H1 (cell line): ENCODE measurements around the gene DRC3. TPM values are rescaled to one million over a fixed set of nuclear protein-coding genes. Genes with fewer than 3 reads are reported as not detected.

Experiments used
- CTCF ChIA-PET: fragments of 300-600 bp; sonication (Branson Sonifier 250); formaldehyde crosslinking; loops from one replicate; lab custom pipeline; 2021; ENCODE audit not compliant: partially characterized antibody; lab: Charles Lee
- POLR2A ChIA-PET: fragments of 300-600 bp; sonication (Branson Sonifier 250); formaldehyde crosslinking; loops from one replicate; lab custom pipeline; 2021; ENCODE audit warnings: inconsistent platforms; ENCODE audit not compliant: partially characterized antibody; lab: Charles Lee
- DNase-seq, 2 experiments: peaks; one replicate each; pipeline versions ENCODE4 v3.0.0 to v3.0.0-alpha.2; 2010 to 2022; ENCODE audit warnings: low spot score in 2 of 2, low read depth in 1 of 2, mixed read lengths in 1 of 2
- FAIRE-seq: peaks from 2 replicates; lab custom pipeline; 2011; peaks lifted over from hg19 to GRCh38; lab: Jason Lieb, UNC
- H2AFZ ChIP-seq: 2 replicates; pipeline ENCODE4 v1.8.1; 2012; ENCODE audit warnings: low read length, inconsistent platforms
- H2AK5ac ChIP-seq: 2 replicates; pipeline ENCODE4 v1.6.1; 2013; ENCODE audit warnings: low read depth, low read length
- H2BK120ac ChIP-seq: replicated peaks from 2 replicates; pipeline ENCODE3; 2013; ENCODE audit warnings: low read depth, low read length, inconsistent platforms
- H2BK12ac ChIP-seq: 2 replicates; pipeline ENCODE4 v1.6.1; 2013; ENCODE audit warnings: low read depth, low read length
- H2BK15ac ChIP-seq: 2 replicates; pipeline ENCODE4 v1.6.1; 2013; ENCODE audit warnings: low read length
- H2BK20ac ChIP-seq: 2 replicates; pipeline ENCODE4 v1.6.1; 2013; ENCODE audit warnings: low read length
- H2BK5ac ChIP-seq: 2 replicates; pipeline ENCODE4 v1.6.1; 2013; ENCODE audit warnings: low read depth, low read length
- H3K14ac ChIP-seq: 2 replicates; pipeline ENCODE4 v1.6.1; 2013; ENCODE audit warnings: inconsistent platforms; ENCODE audit not compliant: insufficient read length
- H3K18ac ChIP-seq: 2 replicates; pipeline ENCODE4 v1.6.1; 2013; ENCODE audit warnings: low read length; ENCODE audit errors: extremely low read depth
- H3K23ac ChIP-seq: 2 replicates; pipeline ENCODE4 v1.6.1; 2013; ENCODE audit warnings: inconsistent platforms; ENCODE audit not compliant: insufficient read length
- H3K23me2 ChIP-seq: 2 replicates; pipeline ENCODE4 v1.6.1; 2013; ENCODE audit warnings: low read depth, low read length
- H3K27ac ChIP-seq: 2 replicates; pipeline ENCODE4 v1.6.1; 2011; ENCODE audit warnings: low read depth, low read length, inconsistent platforms
- H3K27me3 ChIP-seq, 4 experiments: replicated peaks in 1 of 4; 1 replicate in 1 of 4; 2 replicates in 3 of 4; pipeline versions ENCODE4 v1.6.1 to v1.8.1; 2011 to 2013; ENCODE audit warnings: low read length in 3 of 4, mild to moderate bottlenecking in 3 of 4, inconsistent platforms in 2 of 4, mixed read lengths in 2 of 4, moderate library complexity in 1 of 4; ENCODE audit not compliant: control insufficient read depth in 3 of 4, insufficient read depth in 3 of 4; ENCODE audit errors: extremely low read depth in 1 of 4
- H3K36me3 ChIP-seq, 4 experiments: 2 replicates each; pipeline versions ENCODE4 v1.6.1 to v1.8.1; 2011 to 2013; ENCODE audit warnings: mild to moderate bottlenecking in 4 of 4, low read length in 3 of 4, moderate library complexity in 2 of 4, control low read depth in 1 of 4, inconsistent platforms in 1 of 4; ENCODE audit not compliant: insufficient read depth in 4 of 4, control insufficient read depth in 2 of 4
- H3K4ac ChIP-seq: replicated peaks from 2 replicates; pipeline ENCODE3; 2013; ENCODE audit warnings: low read length, low read depth, mixed read lengths, inconsistent platforms; ENCODE audit not compliant: insufficient read length
- H3K4me1 ChIP-seq, 4 experiments: replicated peaks in 1 of 4; 1 replicate in 1 of 4; 2 replicates in 3 of 4; pipeline versions ENCODE4 v1.6.1 to v1.8.1; 2011 to 2013; ENCODE audit warnings: low read length in 3 of 4, inconsistent platforms in 2 of 4, mixed read lengths in 1 of 4; ENCODE audit not compliant: insufficient read depth in 4 of 4, control insufficient read depth in 3 of 4
- H3K4me2 ChIP-seq, 2 experiments: 2 replicates each; pipeline versions ENCODE4 v1.6.1 to v1.8.1; 2011 to 2013; ENCODE audit warnings: low read depth in 2 of 2, low read length in 2 of 2, control low read depth in 1 of 2, inconsistent platforms in 1 of 2, mild to moderate bottlenecking in 1 of 2; ENCODE audit not compliant: insufficient read depth in 1 of 2
- H3K4me3 ChIP-seq, 4 experiments: fragments of 200-600, 300-600 bp in 1 of 4; sonication (generic), shearing (Covaris generic), sonication (Bioruptor Twin) in 1 of 4; 2 replicates each; pipeline versions ENCODE4 v1.5.1 to v1.8.1; 2011 to 2016; ENCODE audit warnings: low read length in 4 of 4, low read depth in 3 of 4, control low read depth in 2 of 4, inconsistent platforms in 2 of 4, mild to moderate bottlenecking in 2 of 4, mixed read lengths in 1 of 4, moderate library complexity in 1 of 4; ENCODE audit not compliant: insufficient read depth in 2 of 4; ENCODE audit errors: extremely low read depth in 1 of 4
- H3K56ac ChIP-seq: replicated peaks from 2 replicates; pipeline ENCODE3; 2013; ENCODE audit warnings: low read depth, mild to moderate bottlenecking, mixed read lengths, low read length, inconsistent platforms; ENCODE audit not compliant: insufficient read length
- H3K79me1 ChIP-seq: 2 replicates; pipeline ENCODE4 v1.6.1; 2013; ENCODE audit warnings: low read depth, low read length, control low read depth
- H3K79me2 ChIP-seq, 2 experiments: 2 replicates each; pipeline versions ENCODE4 v1.6.1 to v1.8.1; 2012 to 2013; ENCODE audit warnings: low read length in 2 of 2, mild to moderate bottlenecking in 2 of 2, inconsistent platforms in 1 of 2; ENCODE audit not compliant: insufficient read depth in 2 of 2, control insufficient read depth in 1 of 2
- H3K9ac ChIP-seq, 4 experiments: replicated peaks in 1 of 4; 1 replicate in 1 of 4; 2 replicates in 3 of 4; pipeline versions ENCODE4 v1.6.1 to v1.8.1; 2011 to 2013; ENCODE audit warnings: low read depth in 3 of 4, low read length in 3 of 4, control low read depth in 2 of 4, mild to moderate bottlenecking in 2 of 4, moderate library complexity in 2 of 4, inconsistent platforms in 1 of 4; ENCODE audit errors: extremely low read depth in 1 of 4
- H3K9me3 ChIP-seq, 2 experiments: 2 replicates each; pipeline versions ENCODE4 v1.6.1 to v1.8.1; 2012 to 2013; ENCODE audit warnings: mild to moderate bottlenecking in 2 of 2, moderate library complexity in 2 of 2, control low read depth in 1 of 2, inconsistent platforms in 1 of 2, low read depth in 1 of 2, low read length in 1 of 2, mixed read lengths in 1 of 2; ENCODE audit not compliant: insufficient read depth in 2 of 2
- H4K20me1 ChIP-seq, 2 experiments: replicated peaks in 1 of 2; 2 replicates each; pipeline versions ENCODE3 to v1.8.1; 2011 to 2013; ENCODE audit warnings: inconsistent platforms in 2 of 2, low read length in 2 of 2, mild to moderate bottlenecking in 1 of 2; ENCODE audit not compliant: insufficient read depth in 2 of 2, control insufficient read depth in 1 of 2
- H4K5ac ChIP-seq: 2 replicates; pipeline ENCODE4 v1.6.1; 2013; ENCODE audit warnings: low read length, low read depth, mixed read lengths, inconsistent platforms; ENCODE audit not compliant: insufficient read length
- H4K8ac ChIP-seq: 2 replicates; pipeline ENCODE4 v1.8.0; 2013; ENCODE audit warnings: mild to moderate bottlenecking, moderate library complexity, low read length, inconsistent platforms; ENCODE audit not compliant: insufficient read depth; ENCODE audit errors: extremely low read depth
- H4K91ac ChIP-seq: replicated peaks from 2 replicates; pipeline ENCODE3; 2013; ENCODE audit warnings: low read length, mixed read lengths, inconsistent platforms; ENCODE audit not compliant: insufficient read length
- CBX5 ChIP-seq: fragments of 300-800, 300-1000 bp; sonication (generic); IDR thresholded peaks from 2 replicates; pipeline ENCODE4 v1.7.1; 2016; ENCODE audit warnings: antibody characterized with exemption, low read length, low read depth
- CHD1 ChIP-seq: IDR thresholded peaks from 2 replicates; pipeline ENCODE4 v1.6.1; 2012; ENCODE audit warnings: low read depth, low read length, improper control_type of control experiment
- CREB1 ChIP-seq: IDR thresholded peaks from 2 replicates; pipeline ENCODE4 v1.6.1; 2012; ENCODE audit warnings: inconsistent platforms
- RXRA ChIP-seq: IDR thresholded peaks from 2 replicates; pipeline ENCODE4 v1.6.1; 2011; ENCODE audit warnings: low read depth, mild to moderate bottlenecking, low read length, moderate library complexity; ENCODE audit not compliant: insufficient read depth
- SP4 ChIP-seq: IDR thresholded peaks from 2 replicates; pipeline ENCODE4 v1.6.1; 2012; ENCODE audit warnings: low read length, inconsistent platforms
- SUZ12 ChIP-seq: fragments of 200-600 bp; sonication (generic); IDR thresholded peaks from 2 replicates; pipeline ENCODE4 v1.6.1; 2012; ENCODE audit warnings: mild to moderate bottlenecking, inconsistent platforms, low read length, moderate library complexity, mixed read lengths
- TAF7 ChIP-seq: optimal IDR thresholded peaks from 2 replicates; pipeline ENCODE3; 2011; ENCODE audit warnings: low read depth, mild to moderate bottlenecking, inconsistent platforms, low read length, moderate library complexity, borderline replicate concordance
- YY1 ChIP-seq: IDR thresholded peaks from 2 replicates; pipeline ENCODE4 v1.6.1; 2011; ENCODE audit warnings: low read depth, mild to moderate bottlenecking, low read length
- polyA plus RNA-seq, 7 experiments: library from polyadenylated mRNA; depleted of rRNA in 3 of 7; stranded (reverse) in 5 of 7; unstranded in 2 of 7; fragments of >200 nt in 5 of 7; fragments of 200-250 nt in 2 of 7; gene quantifications; 1 replicate in 5 of 7; 2 replicates in 1 of 7; 4 replicates in 1 of 7; pipeline versions ENCODE4 v1.2.1 to v1.2.3, GENCODE V29; 2011 to 2013; ENCODE audit warnings: missing spikeins in 2 of 7, mixed read lengths in 2 of 7
- total RNA-seq: library from RNA; stranded (reverse); fragmentation: NEBNext Ultra II Directional; extraction: Animal tissue kit (Norgen Biotek cat#: 25700); gene quantifications from 2 replicates; pipeline ENCODE4 v1.2.1, GENCODE V29; 2021

Gene DRC3
- total and polyA plus RNA-seq, 2 of the 8 experiments (the other 6 are each of a cell fraction or from before 2014, with no cell fraction given) = 0.59 TPM; not detected in 1

DNA sequence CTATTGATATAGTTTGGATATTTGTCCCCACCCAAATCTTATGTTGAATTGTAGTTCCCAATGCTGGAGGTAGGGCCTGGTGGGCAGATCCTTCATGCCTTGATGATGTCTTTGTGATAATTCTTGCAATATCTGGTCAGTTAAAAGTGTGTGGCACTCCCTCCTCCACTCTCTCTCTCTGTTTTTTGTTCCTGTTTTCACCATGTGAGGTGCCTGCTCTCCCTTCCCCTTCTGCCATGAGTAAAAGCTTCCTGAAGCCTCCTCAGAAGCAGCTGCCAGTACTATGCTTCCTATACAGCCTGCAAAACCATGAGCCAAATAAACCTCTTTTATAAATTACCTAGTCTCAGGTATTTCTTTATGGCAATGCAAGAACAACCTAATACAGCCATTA lies 47.8 kb upstream of the DRC3 start:
- H3K27me3 ChIP-seq = no peaks in the 10 kb centered on the region
- no peak overlapping the region for H2BK12ac ChIP-seq
- no peak overlapping the region for H3K27ac ChIP-seq
- no peak overlapping the region for H3K56ac ChIP-seq
- no peak overlapping the region for H4K91ac ChIP-seq
- H4K20me1 ChIP-seq = no peaks in the 10 kb centered on the region
- no peak overlapping the region for H3K14ac ChIP-seq
- H3K4me2 ChIP-seq = no peak overlapping the region
- ChIA-PET CTCF (interaction anchor here (0.6 to 2.4 kb wide), 7 partner anchors 17 to 116 kb away, joined by 3 to 8 read pairs (median 4); partner anchors contain the start of gene ATPAF2), POLR2A (no interaction called here)
- no peak for FAIRE-seq
- H3K4me1 ChIP-seq = peaks cover 10 to 30% (median 15%) of the 10 kb centered on the region in 4 experiments
- H2BK5ac ChIP-seq = no peak overlapping the region
- H2AFZ ChIP-seq = no peak overlapping the region
- H3K36me3 ChIP-seq = no peaks in the 10 kb centered on the region
- no peaks in the 10 kb centered on the region for H3K9me3 ChIP-seq
- no peak overlapping the region for H4K8ac ChIP-seq
- no peaks in the 10 kb centered on the region for H3K79me1 ChIP-seq
- H4K5ac ChIP-seq = no peak overlapping the region
- TF ChIP-seq CHD1 = no peak
- no peak for TF ChIP-seq RXRA
- TF ChIP-seq TAF7 = no peak
- no peak for TF ChIP-seq SP4
- no peak for TF ChIP-seq CREB1
- TF ChIP-seq CBX5 = no peak
- TF ChIP-seq YY1 = no peak
- TF ChIP-seq SUZ12 = no peak
- H3K4me3 ChIP-seq = no peak overlapping the region
- DNase-seq = no peak
- no peak overlapping the region for H3K9ac ChIP-seq
- no peak overlapping the region for H2AK5ac ChIP-seq
- H3K4ac ChIP-seq = no peak overlapping the region
- no peak overlapping the region for H2BK20ac ChIP-seq
- H2BK15ac ChIP-seq = no peak overlapping the region
- no peaks in the 10 kb centered on the region for H3K23me2 ChIP-seq
- no peaks in the 10 kb centered on the region for H3K79me2 ChIP-seq
- H2BK120ac ChIP-seq = no peak overlapping the region
- no peak overlapping the region for H3K23ac ChIP-seq
- no peak overlapping the region for H3K18ac ChIP-seq
